ENCODE data around the gene SRBD1. TPM values are rescaled to one million over a fixed set of nuclear protein-coding genes. Genes with fewer than 3 reads are reported as not detected.

SRBD1 gene
- total and polyA plus RNA-seq, 2 experiments from 2014 or later: 27.4 to 46.3 TPM

GRCh38 chr2:45559436-45559835, 51.6 kb downstream of the SRBD1 start (continued):
- TF ChIP-seq ZNF331 (CRISPR knock-in tag; IDR thresholded peaks at IDR 0.05; ENCODE audit: low read depth) (no peak), JUNB (IDR thresholded peaks at IDR 0.05; ENCODE audit: unreplicated experiment) (no peak)

GRCh38 chr2:45554742-45555140, 56.3 kb downstream of the SRBD1 start:
- Histone ChIP-seq H3K27me3 (ENCODE audit: insufficient read depth) (no peaks in the 10 kb centered on the region), H3F3A (replicated peaks; ENCODE audit: low read depth) (no peaks in the 10 kb centered on the region), H4K20me1 (replicated peaks; ENCODE audit: insufficient read depth) (no peaks in the 10 kb centered on the region), H3K4me3 (no peak overlapping the region), H3K27ac (ENCODE audit: low read depth) (no peak overlapping the region), H3K4me2 (no peak overlapping the region), H3K9me2 (ENCODE audit: insufficient read depth) (no peaks in the 10 kb centered on the region), H3K4me1 (ENCODE audit: insufficient read depth) (peaks cover 22% of the 10 kb centered on the region), H3K36me3 (ENCODE audit: insufficient read depth) (no peaks in the 10 kb centered on the region; the same call in 1 of the 2 replicates), H2AFZ (no peak overlapping the region), H3K79me2 (replicated peaks; ENCODE audit: insufficient read depth) (no peaks in the 10 kb centered on the region)
- no peak; the same call in 2 of the 3 replicates for ATAC-seq
- Mint-ChIP-seq H3K9me3 (no peaks in the 10 kb centered on the region), H3K27ac (peak overlapping the region; percentile 78), H3K4me3 (no peak overlapping the region), H3K27me3 (ENCODE audit: insufficient read depth, low read depth, poor library complexity) (no peaks in the 10 kb centered on the region), H3K4me1 (peaks cover 21% of the 10 kb centered on the region), H3K36me3 (ENCODE audit: low read depth) (peaks cover 3% of the 10 kb centered on the region; the same call in 2 of the 3 replicates)
- no peak for DNase-seq (ENCODE audit: low spot score)
- no peak for TF ChIP-seq POLR2AphosphoS5 (IDR thresholded peaks at IDR 0.05; ENCODE audit: low read depth)
- TF ChIP-seq EZH2phosphoT487 (IDR thresholded peaks at IDR 0.05; ENCODE audit: unreplicated experiment): no peak
- no peak for TF ChIP-seq NANOG (IDR thresholded peaks at IDR 0.05; ENCODE audit: borderline replicate concordance)
- no peak for TF ChIP-seq ZNF114 (CRISPR knock-in tag; IDR thresholded peaks at IDR 0.05)
- no peak for TF ChIP-seq JUNB (IDR thresholded peaks at IDR 0.05; ENCODE audit: unreplicated experiment)
- TF ChIP-seq STAT1 (IDR thresholded peaks at IDR 0.05; ENCODE audit: unreplicated experiment): no peak
- no peak for TF ChIP-seq EZH2 (IDR thresholded peaks at IDR 0.05; ENCODE audit: low read depth, unreplicated experiment)
- no peak for TF ChIP-seq REST (IDR thresholded peaks at IDR 0.05; ENCODE audit: unreplicated experiment)
- no peak for TF ChIP-seq CTCF (conservative IDR thresholded peaks at IDR 0.05; ENCODE audit: low read depth in 2 of 2)
- no peak for TF ChIP-seq ETS1 (IDR thresholded peaks at IDR 0.05)
- no peak for TF ChIP-seq CREB1 (CRISPR knock-in tag; IDR thresholded peaks at IDR 0.05; ENCODE audit: low read depth)
- no peak for TF ChIP-seq ZNF462 (CRISPR knock-in tag; IDR thresholded peaks at IDR 0.05)
- TF ChIP-seq ZNF331 (CRISPR knock-in tag; IDR thresholded peaks at IDR 0.05; ENCODE audit: low read depth): no peak
